ENCODE results near the gene EFNA3. TPM values are rescaled to one million over a fixed set of nuclear protein-coding genes. Genes with fewer than 3 reads are reported as not detected.
A peak's percentile ranks its signal among the peaks of the same experiment; 100 is the strongest.

Gene EFNA3
- polyA plus RNA-seq, 6 donors from 2014 or later = 0.54 to 2.9 (median 2.1) TPM; not detected in 1

GRCh38 chr1:155124503-155125463 lies 46.1 kb downstream of the EFNA3 start:
- no peak for ATAC-seq (ENCODE audit: low read depth in 2 of 2)
- Mint-ChIP-seq H3K9me3 (no peaks in the 10 kb centered on the region), H3K4me1 (peaks cover 28 to 32% (median 30%) of the 10 kb centered on the region in 3 donors), H3K27me3 (peaks cover 18 to 57% (median 28%) of the 10 kb centered on the region in 3 donors), H3K27ac (peak overlapping the region in 1 of 6 donors; percentile 16), H3K36me3 (no peaks in the 10 kb centered on the region), H3K4me3 (peak overlapping the region in 4 of 8 donors; percentile 20 to 59 (median 34))
- no peak for DNase-seq

- Mint-ChIP-seq H3K27me3 (peaks cover 20 to 60% (median 36%) of the 10 kb centered on the region in 3 donors), H3K9me3 (no peaks in the 10 kb centered on the region), H3K36me3 (no peaks in the 10 kb centered on the region), H3K4me1 (peaks cover 29 to 33% (median 30%) of the 10 kb centered on the region in 3 donors), H3K27ac (peak overlapping the region in 1 of 6 donors; percentile 16), H3K4me3 (peak overlapping the region in 5 of 8 donors; percentile 20 to 62 (median 55))
- no peak for DNase-seq
- ATAC-seq (ENCODE audit: low read depth in 2 of 2) = no peak
These were observed 46.9 kb downstream of the EFNA3 start for GRCh38 chr1:155125511-155125945.

- H3K27me3 Mint-ChIP-seq = peaks cover 20 to 65% (median 41%) of the 10 kb centered on the region in 3 donors
- peak overlapping the region in 5 of 8 donors; percentile 47 to 88 (median 61) for H3K4me3 Mint-ChIP-seq
- no peak for ATAC-seq (ENCODE audit: low read depth in 2 of 2)
- DNase-seq = no peak
- H3K9me3 Mint-ChIP-seq = no peaks in the 10 kb centered on the region
- H3K4me1 Mint-ChIP-seq = peaks cover 29 to 33% (median 30%) of the 10 kb centered on the region in 3 donors
- peak overlapping the region in 2 of 6 donors; percentile 16 to 80 for H3K27ac Mint-ChIP-seq
- no peaks in the 10 kb centered on the region for H3K36me3 Mint-ChIP-seq
These were observed 47.4 kb downstream of the EFNA3 start for GRCh38 chr1:155125946-155126555.

- ATAC-seq (ENCODE audit: low read depth in 2 of 2) (peak; percentile 62 to 66), DNase-seq (peak; percentile 15)
- Mint-ChIP-seq H3K4me3 (peak overlapping the region; percentile 80 to 94 (median 89)), H3K4me1 (peaks cover 29 to 33% (median 30%) of the 10 kb centered on the region in 3 donors), H3K27ac (peak overlapping the region in 4 of 6 donors; percentile 3 to 81 (median 39)), H3K9me3 (no peaks in the 10 kb centered on the region), H3K36me3 (no peaks in the 10 kb centered on the region), H3K27me3 (peaks cover 24 to 67% (median 44%) of the 10 kb centered on the region in 3 donors)
These were observed 48.0 kb downstream of the EFNA3 start for GRCh38 chr1:155126556-155127104.

GRCh38 chr1:155127105-155127966 lies 48.7 kb downstream of the EFNA3 start, which contains the start of gene EFNA1:
TSS of gene EFNA1 (plus strand) at chr1:155127876. CDS start at chr1:155127978, 102 bp downstream.
- peak within 1 kb of the TSS; percentile 38 to 81 (median 67) for H3K27ac Mint-ChIP-seq
- H3K27me3 Mint-ChIP-seq = peaks cover 24 to 67% (median 44%) of the 10 kb centered on the region in 3 donors
- H3K4me3 Mint-ChIP-seq = peak within 1 kb of the TSS; percentile 80 to 94 (median 90)
- H3K9me3 Mint-ChIP-seq = no peaks in the 10 kb centered on the region
- no peaks in the 10 kb centered on the region for H3K36me3 Mint-ChIP-seq
- H3K4me1 Mint-ChIP-seq = peaks cover 29 to 33% (median 30%) of the 10 kb centered on the region in 3 donors
- peak; percentile 46 for DNase-seq
- peak; percentile 50 to 51 for ATAC-seq (ENCODE audit: low read depth in 2 of 2)

GRCh38 chr1:155127967-155128754 lies 49.5 kb downstream of the EFNA3 start:
- Mint-ChIP-seq H3K9me3 (no peaks in the 10 kb centered on the region), H3K4me1 (peaks cover 29 to 33% (median 30%) of the 10 kb centered on the region in 3 donors), H3K4me3 (peak overlapping the region; percentile 75 to 93 (median 89)), H3K27ac (peak overlapping the region in 5 of 6 donors; percentile 38 to 77 (median 48)), H3K36me3 (no peaks in the 10 kb centered on the region), H3K27me3 (peaks cover 24 to 67% (median 44%) of the 10 kb centered on the region in 3 donors)
- peak; percentile 24 to 46 for ATAC-seq (ENCODE audit: low read depth in 2 of 2)
- no peak for DNase-seq

- Mint-ChIP-seq H3K27me3 (peaks cover 24 to 65% (median 44%) of the 10 kb centered on the region in 3 donors), H3K27ac (peak overlapping the region in 2 of 6 donors; percentile 42 to 77), H3K4me3 (peak overlapping the region; percentile 62 to 93 (median 89)), H3K36me3 (no peaks in the 10 kb centered on the region), H3K4me1 (peaks cover 29 to 33% (median 30%) of the 10 kb centered on the region in 3 donors), H3K9me3 (no peaks in the 10 kb centered on the region)
- ATAC-seq (ENCODE audit: low read depth in 2 of 2) = peak in 1 of 2 donors; percentile 17
- DNase-seq = no peak
These were observed 50.3 kb downstream of the EFNA3 start for GRCh38 chr1:155128755-155129473.

GRCh38 chr1:155130272-155131006 lies 51.8 kb downstream of the EFNA3 start:
- ATAC-seq (ENCODE audit: low read depth in 2 of 2) = no peak
- DNase-seq = no peak
- peaks cover 0 to under 1% of the 10 kb centered on the region in 2 donors for H3K36me3 Mint-ChIP-seq
- H3K4me1 Mint-ChIP-seq = peaks cover 39 to 41% (median 40%) of the 10 kb centered on the region in 3 donors
- no peaks in the 10 kb centered on the region for H3K9me3 Mint-ChIP-seq
- H3K27ac Mint-ChIP-seq = no peak overlapping the region
- peaks cover 24 to 52% (median 44%) of the 10 kb centered on the region in 3 donors for H3K27me3 Mint-ChIP-seq
- H3K4me3 Mint-ChIP-seq = peak overlapping the region in 2 of 8 donors; percentile 2 to 33

- ATAC-seq (ENCODE audit: low read depth in 2 of 2) (no peak), DNase-seq (no peak)
- H3K27ac Mint-ChIP-seq = no peak overlapping the region
- peaks cover 0 to 7% of the 10 kb centered on the region in 2 donors for H3K36me3 Mint-ChIP-seq
- peak overlapping the region in 3 of 8 donors; percentile 2 to 37 (median 33) for H3K4me3 Mint-ChIP-seq
- H3K9me3 Mint-ChIP-seq = no peaks in the 10 kb centered on the region
- peaks cover 47 to 49% (median 47%) of the 10 kb centered on the region in 3 donors for H3K4me1 Mint-ChIP-seq
- peaks cover 24 to 46% (median 44%) of the 10 kb centered on the region in 3 donors for H3K27me3 Mint-ChIP-seq
These were observed 52.6 kb downstream of the EFNA3 start for GRCh38 chr1:155131285-155131684.

- Mint-ChIP-seq H3K36me3 (peaks cover 0 to 7% of the 10 kb centered on the region in 2 donors), H3K9me3 (no peaks in the 10 kb centered on the region), H3K4me3 (peak overlapping the region in 1 of 8 donors; percentile 33), H3K27me3 (peaks cover 21 to 40% (median 38%) of the 10 kb centered on the region in 3 donors), H3K27ac (no peak overlapping the region), H3K4me1 (peaks cover 45 to 48% (median 48%) of the 10 kb centered on the region in 3 donors)
- no peak for ATAC-seq (ENCODE audit: low read depth in 2 of 2)
- DNase-seq = no peak
These were observed 53.2 kb downstream of the EFNA3 start for GRCh38 chr1:155131856-155132255.
